Activated CD8-positive, alpha-beta memory T cell treated with anti-CD3 and anti-CD28 coated beads for 4 hours (primary cell): ENCODE results near the gene UQCC2.

Experiments
- DNase-seq, 2 donors: peaks; one replicate each; pipeline ENCODE4 v3.0.0-alpha.2; 2020; ENCODE audit warnings: low read depth in 2 of 2

Gene UQCC2

DNA sequence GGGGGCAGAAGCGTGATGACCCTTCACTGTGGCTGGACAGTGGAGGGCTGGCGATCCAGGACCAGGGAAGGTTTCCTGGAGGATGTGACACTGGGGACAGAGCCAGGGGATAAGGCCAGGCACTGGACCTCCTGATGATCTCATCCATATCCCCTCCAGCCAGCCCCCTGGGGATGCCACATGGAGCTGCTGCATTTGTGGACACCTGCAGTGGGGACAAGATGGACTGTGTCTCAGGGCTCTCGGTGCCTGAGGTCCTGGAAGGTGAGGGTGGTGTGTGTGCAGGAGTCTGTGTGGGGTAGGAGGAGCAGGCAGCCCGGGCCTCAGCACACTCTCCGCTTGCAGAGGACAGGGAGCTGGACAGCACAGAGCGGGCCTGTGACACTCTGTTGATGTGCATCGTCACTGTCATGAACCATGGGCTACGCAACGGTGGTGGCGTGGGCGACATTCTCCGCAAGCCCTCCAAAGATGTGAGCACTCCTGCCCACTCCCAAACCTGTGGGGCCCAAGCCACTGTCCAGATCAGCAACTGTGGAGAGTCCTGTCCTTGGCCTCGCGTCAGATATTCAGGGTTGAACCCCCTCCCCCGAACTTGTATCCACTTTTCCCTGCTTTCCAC, 19.9 kb downstream of the UQCC2 start:
- DNase-seq = no peak

DNA sequence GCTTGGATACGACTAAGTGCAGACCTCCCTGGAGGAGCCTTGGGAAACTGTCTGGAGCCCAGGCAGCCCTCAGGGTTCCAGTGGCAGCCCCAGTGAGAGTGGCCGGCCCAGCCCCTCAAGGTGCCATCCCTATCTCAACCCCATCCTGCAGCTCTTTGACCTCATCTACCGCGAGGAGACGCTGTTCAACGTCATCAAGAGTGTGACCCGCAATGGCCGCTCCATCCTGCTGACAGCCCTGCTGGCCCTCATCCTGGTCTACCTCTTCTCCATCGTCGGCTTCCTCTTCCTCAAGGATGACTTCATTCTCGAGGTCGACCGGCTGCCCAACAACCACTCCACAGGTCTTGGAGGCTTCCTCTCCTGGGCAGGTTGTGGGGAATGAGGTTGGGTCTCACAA, 20.7 kb downstream of the UQCC2 start:
- no peak for DNase-seq

DNA sequence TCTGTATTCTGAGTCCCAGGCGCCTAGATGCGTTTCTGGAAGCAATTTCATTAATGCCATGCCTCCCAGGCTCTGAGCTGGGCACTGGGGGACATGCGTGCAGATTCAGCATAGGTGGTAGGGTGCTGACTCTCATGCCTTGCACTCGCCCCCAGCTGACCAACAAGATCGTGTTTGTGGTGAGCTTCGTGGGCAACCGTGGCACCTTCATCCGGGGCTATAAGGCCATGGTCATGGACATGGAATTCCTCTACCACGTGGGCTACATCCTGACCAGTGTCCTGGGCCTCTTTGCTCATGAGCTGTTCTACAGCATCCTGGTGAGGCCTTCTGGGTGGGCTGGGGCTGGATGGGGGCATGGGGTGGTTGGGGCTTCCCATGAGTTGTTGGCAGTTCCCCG, 21.6 kb downstream of the UQCC2 start:
- DNase-seq = no peak

DNA sequence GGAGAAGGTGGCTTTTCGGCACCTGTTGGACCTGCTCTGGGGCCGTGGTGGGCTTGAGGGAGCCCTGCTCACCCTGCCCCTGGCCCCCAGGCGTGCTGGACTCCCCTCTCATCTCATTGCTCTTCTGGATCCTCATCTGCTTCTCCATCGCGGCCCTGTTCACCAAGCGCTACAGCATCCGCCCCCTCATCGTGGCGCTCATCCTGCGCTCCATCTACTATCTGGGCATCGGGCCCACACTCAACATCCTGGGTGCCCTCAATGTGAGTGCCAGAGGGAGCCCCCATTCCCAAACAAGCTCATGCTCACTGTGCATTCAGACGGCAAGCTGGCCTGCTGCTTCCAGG, 22.4 kb downstream of the UQCC2 start:
- DNase-seq = no peak

DNA sequence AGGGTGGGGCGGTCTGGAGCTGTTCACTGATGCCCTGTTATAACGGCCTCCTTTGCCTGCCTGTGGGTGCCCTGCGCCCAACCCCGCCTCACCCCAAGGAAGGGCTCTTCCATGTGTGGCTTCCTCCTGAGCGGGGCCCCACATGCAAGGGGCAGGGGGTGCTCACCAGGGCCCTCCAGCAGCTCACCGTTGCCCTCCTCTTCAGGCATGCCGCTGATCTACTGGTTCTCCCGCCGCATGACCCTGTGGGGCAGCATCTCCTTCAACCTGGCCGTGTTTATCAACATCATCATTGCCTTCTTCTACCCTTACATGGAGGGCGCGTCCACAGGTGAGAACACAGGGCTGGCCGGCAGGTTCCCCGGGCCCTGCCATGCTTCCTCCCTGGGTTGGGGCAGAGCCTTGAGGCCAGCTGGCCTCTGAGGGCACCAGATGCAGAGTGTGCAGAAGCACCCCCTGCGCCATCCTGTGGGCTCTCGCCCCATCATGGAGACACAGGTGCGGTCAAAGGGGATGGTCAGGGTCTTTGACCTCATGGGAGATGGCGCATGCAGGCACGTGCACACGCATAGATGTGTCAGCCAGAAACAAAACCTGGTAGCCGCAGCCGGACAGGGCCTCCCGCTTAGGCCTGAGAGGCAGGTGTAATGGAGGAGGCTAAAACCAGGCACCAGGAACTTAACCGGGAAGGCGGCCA, 22.9 kb downstream of the UQCC2 start:
- DNase-seq = no peak

DNA sequence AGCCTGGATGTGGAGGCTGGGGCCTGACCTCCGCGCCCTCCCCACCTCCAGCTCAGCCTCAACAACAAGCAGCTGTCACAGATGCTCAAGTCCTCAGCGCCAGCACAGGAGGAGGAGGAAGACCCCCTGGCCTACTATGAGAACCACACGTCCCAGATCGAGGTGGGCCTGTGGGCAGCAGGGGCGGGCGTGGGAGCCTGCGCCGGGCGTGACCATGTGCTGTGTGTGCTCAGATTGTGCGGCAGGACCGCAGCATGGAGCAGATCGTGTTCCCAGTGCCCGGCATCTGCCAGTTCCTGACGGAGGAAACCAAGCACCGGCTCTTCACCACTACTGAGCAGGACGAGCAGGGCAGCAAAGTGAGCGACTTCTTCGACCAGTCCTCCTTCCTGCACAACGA, 23.5 kb downstream of the UQCC2 start:
- DNase-seq = no peak

DNA sequence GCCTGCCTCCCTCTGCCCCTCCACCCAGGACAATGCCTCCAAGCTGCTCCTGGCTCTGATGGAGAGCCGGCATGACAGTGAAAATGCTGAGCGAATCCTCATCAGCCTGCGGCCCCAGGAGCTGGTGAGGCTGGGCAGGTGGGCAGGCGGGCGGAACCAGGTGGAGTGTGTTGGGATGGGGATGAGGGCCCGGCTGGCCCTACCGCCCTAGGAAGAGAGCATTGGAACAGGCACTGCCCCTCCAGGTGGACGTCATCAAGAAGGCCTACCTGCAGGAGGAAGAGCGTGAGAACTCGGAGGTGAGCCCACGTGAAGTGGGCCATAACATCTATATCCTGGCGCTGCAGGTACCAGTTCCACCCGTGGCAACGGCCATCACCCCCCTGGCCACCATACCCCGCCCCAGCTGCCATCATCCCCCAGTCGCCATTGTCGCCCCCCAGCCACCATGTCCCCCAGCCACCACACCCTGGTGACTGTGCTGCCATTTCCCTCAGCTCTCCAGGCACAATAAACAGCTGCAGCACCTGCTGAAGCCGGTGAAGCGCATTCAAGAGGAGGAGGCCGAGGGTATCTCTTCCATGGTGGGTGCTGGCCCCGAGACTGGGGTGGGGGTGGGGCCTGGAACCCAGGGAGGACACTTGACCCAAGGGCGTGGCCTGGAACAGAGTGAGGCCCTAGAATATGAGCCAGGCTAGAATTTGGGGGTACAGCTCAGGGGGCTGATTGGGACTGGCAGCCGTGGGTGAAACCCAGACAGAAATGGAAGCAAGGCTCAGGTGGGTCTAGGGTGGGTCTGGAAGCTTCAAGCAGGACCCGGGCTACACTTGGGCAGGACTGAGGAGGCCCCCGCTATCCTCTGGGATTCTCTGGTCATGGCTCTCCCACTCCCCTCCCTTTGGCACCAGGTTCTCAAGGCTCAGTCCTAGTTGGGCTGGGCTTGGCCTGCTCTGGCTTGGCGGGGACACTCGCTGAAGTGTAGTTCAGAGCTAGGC, 24.2 kb downstream of the UQCC2 start:
- DNase-seq = no peak

DNA sequence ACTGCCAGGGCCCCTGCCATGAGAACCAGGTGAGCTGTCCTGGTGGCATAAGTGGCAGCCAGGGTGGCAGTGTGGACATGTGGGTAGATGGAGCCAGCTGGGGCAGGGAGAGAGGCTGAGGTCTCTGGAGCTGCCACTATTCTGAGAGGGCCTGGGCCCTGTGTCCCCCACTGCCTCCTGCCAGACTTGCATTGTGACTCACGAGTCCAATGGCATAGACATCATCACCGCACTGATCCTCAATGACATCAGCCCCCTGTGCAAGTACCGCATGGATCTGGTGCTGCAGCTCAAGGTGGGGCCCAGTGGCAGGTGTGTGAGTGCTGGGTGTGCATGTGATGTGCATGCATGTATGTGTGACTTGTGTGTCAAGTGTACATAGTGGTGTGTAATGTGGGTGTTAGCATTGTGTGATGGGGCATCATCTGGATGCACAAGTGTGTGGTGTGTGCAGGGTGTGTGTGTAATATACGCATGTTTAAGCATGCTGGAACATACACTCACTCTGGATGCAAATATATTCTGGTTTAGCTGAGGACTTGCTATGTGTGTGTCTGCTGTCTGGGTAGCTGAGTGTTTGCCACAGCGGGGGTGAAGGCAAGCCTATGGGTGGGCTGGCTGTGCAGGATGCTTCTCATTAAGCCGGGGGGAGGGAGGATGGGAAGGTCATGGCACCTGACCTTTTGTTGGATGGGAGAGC, 25.1 kb downstream of the UQCC2 start:
- DNase-seq = no peak

DNA sequence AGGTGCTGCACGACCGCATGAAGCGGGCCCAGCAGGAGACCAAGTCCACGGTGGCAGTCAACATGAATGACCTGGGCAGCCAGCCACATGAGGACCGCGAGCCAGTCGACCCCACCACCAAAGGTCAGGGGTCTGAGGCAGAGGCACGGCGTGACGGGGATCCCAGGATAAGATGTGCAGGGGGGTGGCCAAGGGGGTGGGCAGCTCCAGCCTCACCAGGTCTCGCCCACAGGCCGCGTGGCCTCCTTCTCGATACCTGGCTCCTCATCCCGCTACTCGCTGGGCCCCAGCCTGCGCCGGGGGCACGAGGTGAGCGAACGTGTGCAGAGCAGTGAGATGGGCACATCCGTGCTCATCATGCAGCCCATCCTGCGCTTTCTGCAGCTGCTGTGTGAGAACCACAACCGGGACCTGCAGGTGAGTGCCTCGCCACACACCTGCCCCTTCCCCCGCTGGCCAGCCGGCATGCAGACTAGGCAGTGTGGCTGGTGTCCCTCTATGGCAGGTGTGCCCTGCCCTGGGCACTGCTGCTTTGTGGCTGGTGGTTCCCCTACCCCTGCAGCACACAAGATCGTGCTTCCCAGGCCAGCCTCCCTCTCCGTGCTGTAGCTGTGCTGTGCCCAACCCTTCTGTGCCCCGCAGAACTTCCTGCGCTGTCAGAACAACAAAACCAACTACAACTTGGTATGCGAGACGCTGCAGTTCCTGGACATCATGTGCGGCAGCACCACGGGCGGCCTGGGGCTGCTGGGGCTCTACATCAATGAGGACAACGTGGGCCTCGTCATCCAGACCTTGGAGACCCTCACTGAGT, 25.9 kb downstream of the UQCC2 start:
- DNase-seq = no peak

DNA sequence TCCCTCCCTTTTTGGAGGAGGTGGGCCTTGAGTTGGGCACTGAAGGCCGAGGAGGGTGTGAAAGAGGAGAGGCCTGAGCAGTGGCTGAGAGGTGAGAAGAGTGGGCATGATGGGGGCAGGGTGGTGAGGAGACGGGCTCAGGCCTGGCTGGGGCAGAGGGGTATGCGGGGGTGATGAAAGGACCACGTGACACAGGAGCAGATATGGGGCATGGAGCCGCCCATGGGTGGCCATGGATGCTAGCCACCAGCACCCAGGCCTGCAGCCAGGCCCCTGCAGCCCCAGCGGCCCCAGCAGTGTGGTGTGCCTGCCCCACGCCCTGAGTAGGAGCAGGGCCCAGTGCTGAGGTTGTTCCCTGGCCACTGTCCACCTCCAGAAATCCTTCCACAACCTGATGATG, 26.5 kb downstream of the UQCC2 start:
- DNase-seq = no peak

DNA sequence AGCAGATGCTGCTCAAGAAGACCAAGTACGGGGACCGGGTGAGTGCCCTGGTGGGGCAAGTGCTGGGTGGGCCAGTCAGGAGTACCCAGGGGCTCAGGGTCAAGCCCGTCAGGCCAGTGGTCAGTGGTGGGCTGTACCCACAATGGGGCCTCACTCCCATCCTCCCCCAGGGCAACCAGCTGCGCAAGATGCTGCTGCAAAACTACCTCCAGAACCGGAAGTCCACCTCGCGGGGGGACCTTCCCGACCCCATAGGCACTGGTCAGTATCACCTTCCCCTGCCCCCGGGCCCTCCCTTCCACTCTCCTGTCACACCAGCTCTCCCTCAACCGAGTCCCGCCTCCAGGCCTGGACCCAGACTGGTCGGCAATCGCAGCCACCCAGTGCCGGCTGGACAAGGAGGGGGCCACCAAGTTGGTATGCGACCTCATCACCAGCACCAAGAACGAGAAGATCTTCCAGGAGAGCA, 27.0 kb downstream of the UQCC2 start:
- no peak for DNase-seq

DNA sequence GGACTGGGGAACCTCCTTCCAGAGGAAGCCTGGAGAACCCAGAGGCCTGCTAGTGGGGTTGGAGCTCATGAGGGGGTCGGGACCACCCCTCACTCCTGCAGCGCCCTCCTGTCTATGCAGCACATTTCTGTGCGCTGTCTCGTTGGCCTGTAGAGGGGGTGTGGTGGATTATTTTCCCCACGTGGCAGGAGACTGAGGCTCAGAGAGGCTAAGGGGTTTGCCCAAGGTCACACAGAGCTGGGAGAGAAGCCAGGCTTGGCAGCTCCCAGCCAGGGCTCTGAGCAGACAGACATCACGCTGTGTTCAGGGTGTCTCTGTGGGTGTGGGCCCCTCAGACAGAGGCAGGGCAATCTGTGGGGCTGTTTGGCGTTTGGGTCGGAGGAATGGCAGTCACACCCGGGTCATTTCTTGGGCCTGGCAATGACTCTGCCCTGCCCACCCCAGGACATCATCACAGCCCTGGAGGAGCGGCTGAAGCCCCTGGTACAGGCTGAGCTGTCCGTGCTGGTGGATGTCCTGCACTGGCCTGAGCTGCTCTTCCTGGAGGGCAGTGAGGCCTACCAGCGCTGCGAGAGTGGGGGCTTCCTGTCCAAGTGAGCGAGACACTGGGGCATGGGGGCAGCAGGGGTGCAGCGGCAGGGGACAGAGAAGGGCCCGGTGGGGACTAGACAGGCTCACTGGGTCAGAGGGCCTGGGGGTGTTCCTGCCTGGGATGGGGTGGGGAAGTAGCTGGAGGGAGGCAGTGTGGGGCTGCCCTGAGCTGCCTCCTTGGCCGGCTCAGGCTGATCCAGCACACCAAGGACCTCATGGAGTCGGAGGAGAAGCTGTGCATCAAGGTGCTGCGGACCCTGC, 27.7 kb downstream of the UQCC2 start:
- no peak for DNase-seq

DNA sequence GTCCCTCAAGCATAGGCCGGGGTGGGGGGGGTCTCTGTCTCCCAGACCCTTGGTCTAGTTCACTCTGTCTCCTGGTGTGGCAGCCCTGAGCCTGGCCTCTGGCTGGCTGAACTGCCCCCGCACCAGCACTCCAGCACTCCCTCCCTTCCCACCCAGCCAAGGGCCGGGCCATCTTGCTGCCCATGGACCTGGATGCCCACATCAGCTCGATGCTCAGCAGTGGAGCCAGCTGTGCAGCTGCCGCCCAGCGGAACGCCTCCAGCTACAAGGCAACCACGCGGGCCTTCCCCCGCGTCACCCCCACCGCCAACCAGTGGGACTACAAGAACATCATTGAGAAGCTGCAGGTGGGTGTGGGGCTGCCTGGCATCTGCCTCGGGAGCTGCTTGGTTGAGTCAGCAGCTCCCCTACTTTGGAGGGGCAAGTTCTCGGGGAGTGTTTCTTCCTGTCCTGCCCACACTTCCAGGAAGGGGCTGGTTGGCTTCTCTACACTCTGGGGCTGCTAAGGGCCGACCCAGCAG, 28.4 kb downstream of the UQCC2 start:
- DNase-seq = peak; percentile 6 to 64

DNA sequence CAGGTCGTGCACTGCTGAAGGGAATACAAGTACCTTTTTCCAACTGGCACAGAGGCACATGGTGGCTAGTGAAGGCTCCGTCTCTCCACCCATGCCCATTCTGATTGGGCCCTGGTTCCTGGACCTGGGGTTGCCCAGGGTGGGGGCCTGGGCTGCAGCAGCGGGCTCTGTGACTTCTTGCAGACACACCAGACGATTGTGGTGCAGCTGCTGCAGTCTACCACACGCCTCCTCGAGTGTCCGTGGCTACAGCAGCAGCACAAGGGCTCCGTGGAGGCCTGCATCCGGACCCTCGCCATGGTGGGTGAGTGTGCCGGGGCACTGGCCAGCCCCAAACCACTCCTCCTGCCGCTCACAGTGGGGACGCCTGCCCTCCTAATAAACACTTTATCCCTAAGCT, 29.2 kb downstream of the UQCC2 start:
- DNase-seq = no peak

DNA sequence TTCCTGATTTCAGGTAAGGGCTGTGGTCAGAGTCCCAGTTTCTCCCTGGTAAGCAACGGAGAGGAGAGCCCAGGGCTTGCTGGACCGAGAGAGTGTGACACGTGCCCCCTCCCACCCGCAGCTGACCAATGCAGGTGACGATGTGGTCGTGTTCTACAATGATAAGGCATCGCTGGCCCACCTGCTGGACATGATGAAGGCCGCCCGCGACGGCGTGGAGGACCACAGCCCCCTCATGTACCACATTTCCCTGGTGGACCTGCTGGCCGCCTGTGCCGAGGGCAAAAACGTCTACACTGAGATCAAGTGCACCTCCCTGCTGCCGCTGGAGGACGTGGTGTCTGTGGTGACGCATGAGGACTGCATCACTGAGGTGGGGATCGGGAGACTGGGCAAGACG, 31.7 kb downstream of the UQCC2 start:
- no peak for DNase-seq

DNA sequence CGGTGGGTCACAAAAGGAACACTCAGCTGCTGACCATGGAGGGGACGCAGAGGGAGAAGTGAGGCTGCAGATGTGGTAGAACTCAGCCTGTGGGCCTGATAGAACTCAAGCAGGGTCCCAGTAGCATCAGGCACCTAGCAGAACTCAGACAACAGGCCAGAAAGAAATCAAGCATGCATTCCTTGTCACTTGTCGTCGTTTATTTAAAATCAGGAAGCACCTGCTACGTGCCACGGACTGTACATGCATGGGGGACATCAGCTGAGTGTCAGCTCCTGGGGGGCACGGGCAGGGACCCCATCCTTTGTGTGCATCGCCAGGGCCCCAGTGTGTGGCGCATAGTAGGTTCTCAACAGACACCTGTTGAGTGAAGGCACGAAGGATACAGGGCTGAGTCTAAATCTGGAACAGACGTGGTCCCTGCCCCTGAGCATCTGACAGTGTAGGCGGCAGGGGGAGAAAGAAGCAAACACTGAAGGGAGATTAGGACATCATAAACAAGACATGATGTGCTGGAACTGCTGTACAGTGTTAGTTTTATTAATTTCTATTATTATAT, 32.5 kb downstream of the UQCC2 start:
- no peak for DNase-seq

DNA sequence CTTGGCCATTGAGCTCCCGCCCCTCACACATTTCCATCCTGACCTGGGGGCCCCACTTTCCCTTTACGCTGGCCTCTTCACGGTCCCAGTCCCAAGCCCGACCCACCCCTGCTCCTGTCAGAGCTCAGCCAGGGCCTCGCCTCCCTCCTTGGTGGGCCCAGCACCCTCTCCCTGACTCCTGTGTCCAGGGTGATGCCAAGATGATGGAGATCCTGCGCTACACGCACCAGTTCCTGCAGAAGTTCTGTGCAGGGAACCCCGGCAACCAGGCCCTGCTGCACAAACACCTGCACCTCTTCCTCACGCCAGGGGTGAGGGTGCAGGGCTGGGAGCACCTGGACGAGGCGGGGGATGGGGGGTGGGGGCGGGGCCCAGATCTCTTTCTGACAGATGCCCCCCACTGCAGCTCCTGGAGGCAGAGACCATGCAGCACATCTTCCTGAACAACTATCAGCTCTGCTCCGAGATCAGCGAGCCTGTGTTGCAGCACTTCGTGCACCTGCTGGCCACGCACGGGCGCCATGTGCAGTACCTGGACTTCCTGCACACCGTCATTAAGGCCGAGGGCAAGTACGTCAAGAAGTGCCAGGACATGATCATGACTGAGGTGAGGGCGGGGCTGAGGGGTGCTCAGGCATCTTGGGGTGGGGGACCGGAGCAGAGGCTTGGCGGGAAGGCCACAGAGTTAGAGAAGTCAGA, 33.1 kb downstream of the UQCC2 start:
- no peak for DNase-seq

DNA sequence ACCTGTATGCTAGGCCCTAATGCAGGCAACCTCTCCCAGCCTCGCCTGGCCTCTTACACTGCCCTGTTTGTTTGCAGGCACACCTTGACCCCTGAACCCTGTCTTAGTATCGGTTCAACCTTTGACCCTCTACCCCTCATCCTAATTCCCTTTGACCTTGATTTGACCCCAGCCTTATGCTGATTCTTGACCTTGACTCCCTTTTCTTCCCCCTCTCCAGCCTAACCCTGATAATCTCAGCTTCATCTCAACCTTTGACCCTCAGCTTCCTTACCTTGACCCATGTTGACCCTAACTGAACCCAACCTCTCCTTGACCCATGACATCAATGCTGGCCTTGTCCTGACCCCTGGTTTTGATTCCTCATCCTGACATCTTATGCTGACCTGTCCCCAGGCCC, 33.8 kb downstream of the UQCC2 start:
- DNase-seq = no peak

DNA sequence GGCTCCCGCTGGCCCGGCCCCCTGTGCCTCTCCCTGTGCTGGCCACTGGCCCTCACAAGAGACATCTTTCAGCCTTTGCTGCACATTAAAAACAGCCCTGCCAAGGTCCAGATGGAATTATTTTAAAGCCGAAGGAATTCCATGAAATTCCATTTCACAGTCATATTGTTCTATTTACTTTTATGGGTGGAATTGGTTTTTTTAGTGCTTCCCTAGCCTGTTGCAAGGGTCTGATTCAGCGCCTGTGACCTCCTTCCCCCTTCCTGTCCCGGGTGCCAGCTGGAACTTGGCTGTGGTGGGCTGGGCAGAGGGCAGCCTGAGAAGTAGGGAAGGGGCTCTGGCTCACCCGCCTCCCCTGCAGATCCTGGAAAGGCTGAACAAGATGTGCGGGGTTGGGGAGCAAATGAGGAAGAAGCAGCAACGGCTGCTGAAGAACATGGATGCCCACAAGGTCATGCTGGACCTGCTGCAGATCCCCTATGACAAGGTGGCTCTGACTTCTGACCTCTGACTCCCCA, 34.3 kb downstream of the UQCC2 start:
- DNase-seq = no peak
